ENCODE measurements around the gene TALDO1.

TALDO1 gene

GRCh38 chr11:709109-709997 is 37.9 kb upstream of the TALDO1 start:
- peaks cover 0 to 6% (median 0%) of the 10 kb centered on the region in 3 donors for H3K36me3 ChIP-seq
- no peak overlapping the region for H3K27ac ChIP-seq
- intact Hi-C loops (cut with DNase I; ENCODE audit: low total_unique reads), result no loop called here
- H3K4me3 ChIP-seq, result no peak overlapping the region
- H3K4me1 ChIP-seq, result peaks cover 0 to 66% (median 28%) of the 10 kb centered on the region in 4 donors
- TF ChIP-seq CTCF (IDR thresholded peaks at IDR 0.05), result no peak
- DNase-seq, result no peak
- H3K27me3 ChIP-seq, result peaks cover 0 to 59% of the 10 kb centered on the region in 2 donors
- H3K9me3 ChIP-seq, result no peaks in the 10 kb centered on the region

- intact Hi-C loops (cut with DNase I; ENCODE audit: low total_unique reads), result no loop called here
- peaks cover 0 to 25% of the 10 kb centered on the region in 2 donors for H3K27me3 ChIP-seq
- no peak for DNase-seq
- H3K36me3 ChIP-seq, result no peaks in the 10 kb centered on the region
- no peak overlapping the region for H3K4me3 ChIP-seq
- TF ChIP-seq CTCF (IDR thresholded peaks at IDR 0.05), result no peak
- H3K27ac ChIP-seq, result no peak overlapping the region
- no peaks in the 10 kb centered on the region for H3K9me3 ChIP-seq
- H3K4me1 ChIP-seq, result peaks cover 0 to 18% (median 0%) of the 10 kb centered on the region in 4 donors
These were observed 32.8 kb upstream of the TALDO1 start for GRCh38 chr11:714436-714835.

- intact Hi-C loops (cut with DNase I; ENCODE audit: low total_unique reads), result loop anchor here (5.0 kb wide), 1 partner anchor 57 kb away; no protein-coding TSS in a partner anchor
- H3K27me3 ChIP-seq, result peaks cover 0 to 51% of the 10 kb centered on the region in 2 donors
- H3K4me1 ChIP-seq, result peaks cover 0 to 21% (median 19%) of the 10 kb centered on the region in 4 donors
- no peak for DNase-seq
- H3K27ac ChIP-seq, result no peak overlapping the region
- H3K4me3 ChIP-seq, result no peak overlapping the region
- no peaks in the 10 kb centered on the region for H3K9me3 ChIP-seq
- TF ChIP-seq CTCF (IDR thresholded peaks at IDR 0.05), result no peak
- peaks cover 0 to 37% (median 0%) of the 10 kb centered on the region in 3 donors for H3K36me3 ChIP-seq
These were observed 27.8 kb upstream of the TALDO1 start for GRCh38 chr11:719214-720016.

GRCh38 chr11:720017-720641 is 27.1 kb upstream of the TALDO1 start:
- H3K27ac ChIP-seq, result no peak overlapping the region
- no peak for DNase-seq
- H3K4me3 ChIP-seq, result peak overlapping the region in 1 of 2 donors; percentile 12
- TF ChIP-seq CTCF (IDR thresholded peaks at IDR 0.05), result no peak
- peaks cover 0 to 59% of the 10 kb centered on the region in 2 donors for H3K27me3 ChIP-seq
- intact Hi-C loops (cut with DNase I; ENCODE audit: low total_unique reads), result loop anchor here (5.0 kb wide), 1 partner anchor 58 kb away; no protein-coding TSS in a partner anchor
- H3K4me1 ChIP-seq, result peaks cover 0 to 21% (median 19%) of the 10 kb centered on the region in 4 donors
- peaks cover 0 to 44% (median 0%) of the 10 kb centered on the region in 3 donors for H3K36me3 ChIP-seq
- H3K9me3 ChIP-seq, result no peaks in the 10 kb centered on the region

- intact Hi-C loops (cut with DNase I; ENCODE audit: low total_unique reads), result loop anchor here (5.0 kb wide), 1 partner anchor 58 kb away; no protein-coding TSS in a partner anchor
- Histone ChIP-seq H3K27me3 (peaks cover 0 to 65% of the 10 kb centered on the region in 2 donors), H3K36me3 (peaks cover 0 to 44% (median 0%) of the 10 kb centered on the region in 3 donors), H3K27ac (no peak overlapping the region), H3K4me1 (peaks cover 0 to 26% (median 20%) of the 10 kb centered on the region in 4 donors), H3K4me3 (peak overlapping the region in 1 of 2 donors; percentile 12), H3K9me3 (no peaks in the 10 kb centered on the region)
- TF ChIP-seq CTCF (IDR thresholded peaks at IDR 0.05), result no peak
- peak in 1 of 2 donors; percentile 73 for DNase-seq
These were observed 26.5 kb upstream of the TALDO1 start for GRCh38 chr11:720642-721246.
